Parathyroid adenoma (tissue), 2 donors: ENCODE measurements around the gene TGFBR2.

Source experiments
- H2AFZ ChIP-seq: fragments of 300-600 bp; sonication (generic); one replicate; pipeline ENCODE4 v1.7.0; 2017; ENCODE audit warnings: antibody characterized with exemption, mild to moderate bottlenecking
- H3K27ac ChIP-seq: fragments of 300-600 bp; sonication (generic); one replicate; pipeline ENCODE4 v1.7.0; 2017
- H3K27me3 ChIP-seq: fragments of 300-600 bp; sonication (generic); one replicate; pipeline ENCODE4 v1.7.0; 2017; ENCODE audit warnings: low read length; ENCODE audit not compliant: control insufficient read depth, insufficient read depth
- H3K36me3 ChIP-seq: fragments of 300-600 bp; sonication (generic); one replicate; pipeline ENCODE4 v1.7.0; 2017; ENCODE audit warnings: low read length; ENCODE audit not compliant: control insufficient read depth, insufficient read depth
- H3K4me1 ChIP-seq: fragments of 300-600 bp; sonication (generic); one replicate; pipeline ENCODE4 v1.7.0; 2017; ENCODE audit warnings: control low read depth
- H3K4me2 ChIP-seq: fragments of 300-600 bp; sonication (generic); one replicate; pipeline ENCODE4 v1.7.0; 2017; ENCODE audit warnings: low read length
- H3K4me3 ChIP-seq: fragments of 300-600 bp; sonication (generic); one replicate; pipeline ENCODE4 v1.7.0; 2017; ENCODE audit warnings: low read depth, low read length
- H3K79me2 ChIP-seq: fragments of 300-600 bp; sonication (generic); one replicate; pipeline ENCODE4 v1.7.0; 2017; ENCODE audit warnings: control low read depth
- H3K9ac ChIP-seq: fragments of 300-600 bp; sonication (generic); one replicate; pipeline ENCODE4 v1.7.0; 2017; ENCODE audit warnings: mild to moderate bottlenecking
- H3K9me3 ChIP-seq: fragments of 300-600 bp; sonication (generic); one replicate; pipeline ENCODE4 v1.7.0; 2017; ENCODE audit warnings: low read length; ENCODE audit not compliant: control insufficient read depth
- TF ChIP-seq, protein P1 (sequence below): fragments of 300-600 bp; sonication (generic); IDR thresholded peaks from one replicate; pipeline ENCODE4 v1.7.0; 2017; ENCODE audit warnings: antibody characterized with exemption, mild to moderate bottlenecking
- donor health status: primary hyperparathyroidism.

TGFBR2 gene

DNA sequence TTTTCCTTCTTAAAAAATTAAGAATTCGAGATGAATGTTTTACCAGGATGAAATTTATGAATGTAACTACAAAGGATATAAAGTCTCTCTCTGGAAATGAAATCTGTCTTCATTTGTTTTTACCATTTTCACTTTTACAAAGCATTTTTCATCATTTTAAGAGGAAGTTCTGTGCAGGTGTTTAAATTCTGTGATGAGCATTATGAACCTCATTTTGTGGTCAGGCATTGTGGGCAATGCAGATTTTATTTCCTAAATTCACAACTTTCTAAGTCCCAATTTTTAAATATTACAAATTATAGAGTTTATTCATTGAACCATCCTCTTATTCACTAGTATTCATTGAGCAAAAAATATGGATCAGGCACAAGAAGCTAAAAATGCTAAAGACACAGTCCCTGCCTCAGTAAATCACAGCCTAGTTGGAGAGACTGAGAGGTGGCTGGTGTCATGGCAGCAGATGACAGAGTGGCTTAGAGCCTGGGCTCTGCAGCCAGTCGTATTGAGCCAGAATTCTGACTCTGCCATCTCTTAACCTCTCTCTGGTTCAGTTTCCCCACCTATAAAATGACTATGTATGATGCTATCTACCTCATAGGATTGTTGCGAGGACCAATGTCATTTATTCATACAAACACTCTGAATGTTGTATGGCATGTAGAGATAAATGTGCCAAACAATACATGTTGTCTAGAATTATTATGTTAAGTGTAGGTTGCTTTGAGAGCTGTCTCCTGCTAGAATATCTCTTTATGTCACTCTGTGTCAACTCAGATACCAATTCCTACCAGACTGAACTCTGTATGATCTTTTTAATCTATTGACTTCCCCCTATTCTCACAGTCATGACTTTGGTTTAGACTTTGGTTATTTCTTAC lies 7.5 kb upstream of the TGFBR2 start:
- H3K9ac ChIP-seq = no peak overlapping the region
- no peaks in the 10 kb centered on the region for H3K36me3 ChIP-seq
- no peak overlapping the region for H3K27ac ChIP-seq
- H3K4me2 ChIP-seq = no peak overlapping the region
- TF ChIP-seq, protein P1, sequence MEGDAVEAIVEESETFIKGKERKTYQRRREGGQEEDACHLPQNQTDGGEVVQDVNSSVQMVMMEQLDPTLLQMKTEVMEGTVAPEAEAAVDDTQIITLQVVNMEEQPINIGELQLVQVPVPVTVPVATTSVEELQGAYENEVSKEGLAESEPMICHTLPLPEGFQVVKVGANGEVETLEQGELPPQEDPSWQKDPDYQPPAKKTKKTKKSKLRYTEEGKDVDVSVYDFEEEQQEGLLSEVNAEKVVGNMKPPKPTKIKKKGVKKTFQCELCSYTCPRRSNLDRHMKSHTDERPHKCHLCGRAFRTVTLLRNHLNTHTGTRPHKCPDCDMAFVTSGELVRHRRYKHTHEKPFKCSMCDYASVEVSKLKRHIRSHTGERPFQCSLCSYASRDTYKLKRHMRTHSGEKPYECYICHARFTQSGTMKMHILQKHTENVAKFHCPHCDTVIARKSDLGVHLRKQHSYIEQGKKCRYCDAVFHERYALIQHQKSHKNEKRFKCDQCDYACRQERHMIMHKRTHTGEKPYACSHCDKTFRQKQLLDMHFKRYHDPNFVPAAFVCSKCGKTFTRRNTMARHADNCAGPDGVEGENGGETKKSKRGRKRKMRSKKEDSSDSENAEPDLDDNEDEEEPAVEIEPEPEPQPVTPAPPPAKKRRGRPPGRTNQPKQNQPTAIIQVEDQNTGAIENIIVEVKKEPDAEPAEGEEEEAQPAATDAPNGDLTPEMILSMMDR = no peak
- no peaks in the 10 kb centered on the region for H3K27me3 ChIP-seq
- no peak overlapping the region for H3K4me3 ChIP-seq
- H3K9me3 ChIP-seq = no peaks in the 10 kb centered on the region
- H3K4me1 ChIP-seq = no peaks in the 10 kb centered on the region
- no peak overlapping the region for H2AFZ ChIP-seq
- H3K79me2 ChIP-seq = no peaks in the 10 kb centered on the region

DNA sequence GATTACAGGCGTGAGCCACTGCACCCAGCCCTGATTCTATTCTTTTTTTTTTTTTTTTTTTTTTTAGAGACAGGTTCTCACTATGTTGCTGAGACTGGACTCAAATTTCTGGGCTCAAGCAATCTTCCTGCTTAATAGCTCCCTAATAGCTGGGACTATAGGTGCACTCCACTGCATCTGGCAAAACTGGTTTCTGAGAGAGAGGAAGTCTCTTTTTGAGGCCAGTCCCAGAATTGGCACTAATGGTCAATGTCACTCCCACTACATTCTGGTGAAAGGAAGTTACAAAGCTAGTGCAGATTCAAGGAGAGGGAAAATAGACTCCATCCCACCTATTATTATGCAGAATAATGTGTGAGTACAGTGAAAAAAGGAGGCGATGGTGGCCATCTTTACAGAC lies 5.8 kb upstream of the TGFBR2 start:
- Histone ChIP-seq H3K4me3 (no peak overlapping the region), H3K27me3 (no peaks in the 10 kb centered on the region), H3K36me3 (no peaks in the 10 kb centered on the region), H3K9me3 (no peaks in the 10 kb centered on the region), H3K27ac (no peak overlapping the region), H3K9ac (no peak overlapping the region), H2AFZ (no peak overlapping the region), H3K4me2 (no peak overlapping the region), H3K79me2 (no peaks in the 10 kb centered on the region), H3K4me1 (no peaks in the 10 kb centered on the region)
- TF ChIP-seq, protein P1 = no peak

DNA sequence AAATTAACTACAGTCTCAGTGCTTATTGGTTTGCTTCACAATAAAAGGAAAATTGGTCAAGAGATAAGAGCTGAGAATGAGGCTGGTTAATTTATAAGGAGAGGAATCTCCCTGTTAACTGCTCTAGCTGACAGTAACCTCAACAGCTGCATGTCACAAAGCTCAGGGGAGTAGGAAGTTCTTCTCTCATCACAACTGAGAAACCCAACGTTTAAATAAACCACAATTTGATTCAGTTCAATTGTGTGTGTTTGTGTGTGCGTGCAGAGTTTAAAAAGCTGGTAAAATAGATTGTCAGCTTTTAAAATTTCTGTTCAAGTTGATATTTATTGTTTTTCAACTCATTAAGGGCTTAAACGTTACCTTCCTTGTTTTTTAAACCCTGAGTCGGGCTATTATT lies 3.5 kb upstream of the TGFBR2 start:
- Histone ChIP-seq H3K79me2 (no peaks in the 10 kb centered on the region), H3K9me3 (no peaks in the 10 kb centered on the region), H3K27ac (no peak overlapping the region), H3K36me3 (no peaks in the 10 kb centered on the region), H2AFZ (no peak overlapping the region), H3K4me2 (no peak overlapping the region), H3K4me3 (no peak overlapping the region), H3K4me1 (no peaks in the 10 kb centered on the region), H3K9ac (no peak overlapping the region), H3K27me3 (no peaks in the 10 kb centered on the region)
- TF ChIP-seq, protein P1 = no peak

DNA sequence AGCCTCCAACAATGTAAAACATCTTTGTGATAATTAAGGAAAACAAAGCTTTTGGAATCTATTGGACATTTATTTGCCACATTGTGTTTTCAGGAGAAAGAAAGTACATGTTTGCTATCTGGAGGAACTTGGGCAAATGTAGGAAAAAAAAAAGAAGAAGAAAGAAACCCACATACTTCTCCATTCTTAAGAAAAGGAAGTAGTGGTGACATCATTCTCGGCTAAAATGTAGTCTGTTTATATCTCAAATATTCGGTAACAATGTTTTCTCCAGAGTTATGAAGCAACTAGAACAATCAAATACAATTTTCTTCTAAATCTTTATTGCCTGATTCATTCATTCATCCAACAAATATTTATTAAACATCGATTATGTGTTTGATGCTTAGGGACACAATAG lies 2.3 kb upstream of the TGFBR2 start:
- TF ChIP-seq, protein P1 = no peak
- no peaks in the 10 kb centered on the region for H3K27me3 ChIP-seq
- no peaks in the 10 kb centered on the region for H3K36me3 ChIP-seq
- H3K4me3 ChIP-seq = no peak overlapping the region
- no peak overlapping the region for H3K4me2 ChIP-seq
- H3K79me2 ChIP-seq = no peaks in the 10 kb centered on the region
- H3K27ac ChIP-seq = peak overlapping the region; percentile 15
- H3K9me3 ChIP-seq = no peaks in the 10 kb centered on the region
- no peak overlapping the region for H3K9ac ChIP-seq
- H3K4me1 ChIP-seq = no peaks in the 10 kb centered on the region
- no peak overlapping the region for H2AFZ ChIP-seq

DNA sequence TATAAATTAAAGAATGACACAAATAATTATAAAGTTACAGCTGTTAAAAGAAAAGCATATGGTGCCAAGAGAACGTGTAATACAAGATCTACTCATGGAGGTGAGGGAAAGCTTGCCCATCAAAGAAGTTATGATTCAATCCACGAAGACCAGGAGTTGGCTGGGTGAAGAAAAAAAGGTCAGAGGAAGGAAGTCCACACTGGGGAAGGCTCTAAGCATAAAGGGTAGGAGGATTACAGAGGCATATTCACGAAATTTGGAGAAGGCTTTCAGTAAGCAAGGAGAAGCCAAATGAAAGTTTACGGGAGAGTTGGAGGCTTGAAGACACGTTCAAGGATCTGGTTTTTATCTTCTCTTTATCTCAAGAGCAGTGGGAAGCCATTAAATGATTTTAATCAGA lies 1.8 kb upstream of the TGFBR2 start:
- no peaks in the 10 kb centered on the region for H3K36me3 ChIP-seq
- no peaks in the 10 kb centered on the region for H3K27me3 ChIP-seq
- H3K4me2 ChIP-seq = no peak overlapping the region
- H3K27ac ChIP-seq = peak overlapping the region; percentile 15
- no peaks in the 10 kb centered on the region for H3K9me3 ChIP-seq
- TF ChIP-seq, protein P1 = no peak
- H3K4me1 ChIP-seq = no peaks in the 10 kb centered on the region
- no peaks in the 10 kb centered on the region for H3K79me2 ChIP-seq
- no peak overlapping the region for H2AFZ ChIP-seq
- no peak overlapping the region for H3K4me3 ChIP-seq
- no peak overlapping the region for H3K9ac ChIP-seq
